AG04449 (cell line): ENCODE results near the gene NTN5.
A peak's percentile ranks its signal among the peaks of the same experiment; 100 is the strongest.

Experiments
- CTCF ChIA-PET: fragments of 350-600 bp; formaldehyde crosslinking; extraction: SDS; loops from one replicate; lab custom pipeline; 2021; ENCODE audit warnings: antibody characterized with exemption; lab: Yijun Ruan, JAX
- POLR2A ChIA-PET: fragments of 400-600, 350-600 bp; formaldehyde crosslinking; extraction: SDS; loops from one replicate; lab custom pipeline; 2020; ENCODE audit warnings: antibody characterized with exemption, inconsistent platforms; lab: Yijun Ruan, JAX
- DNase-seq: peaks from one replicate; pipeline ENCODE4 v3.0.0-alpha.2; 2010; ENCODE audit warnings: low read depth, low spot score
- H3K4me3 ChIP-seq: 2 replicates; pipeline ENCODE4 v1.5.1; 2011; ENCODE audit warnings: low read depth, mild to moderate bottlenecking, control low read depth, low read length
- CTCF ChIP-seq: IDR thresholded peaks from one replicate; pipeline ENCODE4 v1.5.1; 2011; ENCODE audit warnings: mild to moderate bottlenecking, moderate library complexity, low read length, control low read depth, inconsistent platforms; ENCODE audit not compliant: insufficient read depth; ENCODE audit errors: missing control alignments

NTN5 gene

GRCh38 chr19:48618916-48619691, 53.7 kb downstream of the NTN5 start, which contains the start of the genes RPL18 and SPHK2:
Gene RPL18 (minus strand): TSS chr19:48619178. CDS start chr19:48619143, 35 bp downstream.
Gene SPHK2 (plus strand): TSS chr19:48619506. CDS start chr19:48620515, 1,009 bp downstream.
- ChIA-PET POLR2A (interaction anchor here (0.5 to 3.0 kb wide), 17 partner anchors 9 to 1459 kb away, joined by 3 to 28 read pairs (median 4); partner anchors contain the start of genes DBP, EMP3 and TMEM143), CTCF (interaction anchor here (1.5 to 6.1 kb wide), 4 partner anchors 11 to 129 kb away, joined by 4 to 27 read pairs (median 13); no protein-coding TSS in a partner anchor)
- DNase-seq = peak; percentile 99
- H3K4me3 ChIP-seq = peak within 1 kb of the TSS; percentile 97
- TF ChIP-seq CTCF = no peak

- CTCF ChIA-PET = interaction anchor here (1.0 to 6.1 kb wide), 5 partner anchors 10 to 128 kb away, joined by 4 to 27 read pairs (median 4); no protein-coding TSS in a partner anchor
- POLR2A ChIA-PET = interaction anchor here (0.5 to 3.0 kb wide), 8 partner anchors 9 to 1458 kb away, joined by 3 to 28 read pairs (median 6); partner anchors contain the start of gene TMEM143
These were observed 54.4 kb downstream of the NTN5 start for GRCh38 chr19:48618278-48618915.

GRCh38 chr19:48617146-48617937, 55.5 kb downstream of the NTN5 start:
- peak overlapping the region; percentile 97 for H3K4me3 ChIP-seq
- TF ChIP-seq CTCF = no peak
- no peak for DNase-seq
- ChIA-PET CTCF (interaction anchor here (1.0 to 6.1 kb wide), 8 partner anchors 9 to 284 kb away, joined by 4 to 27 read pairs (median 5); no protein-coding TSS in a partner anchor), POLR2A (interaction anchor here (0.6 to 3.0 kb wide), 4 partner anchors 8 to 291 kb away, joined by 3 to 28 read pairs (median 8); no protein-coding TSS in a partner anchor)

More at GRCh38 chr19:48618278-48618915, 54.4 kb downstream of the NTN5 start:
- H3K4me3 ChIP-seq = peak overlapping the region; percentile 97
- no peak for DNase-seq
- TF ChIP-seq CTCF = no peak

DNA sequence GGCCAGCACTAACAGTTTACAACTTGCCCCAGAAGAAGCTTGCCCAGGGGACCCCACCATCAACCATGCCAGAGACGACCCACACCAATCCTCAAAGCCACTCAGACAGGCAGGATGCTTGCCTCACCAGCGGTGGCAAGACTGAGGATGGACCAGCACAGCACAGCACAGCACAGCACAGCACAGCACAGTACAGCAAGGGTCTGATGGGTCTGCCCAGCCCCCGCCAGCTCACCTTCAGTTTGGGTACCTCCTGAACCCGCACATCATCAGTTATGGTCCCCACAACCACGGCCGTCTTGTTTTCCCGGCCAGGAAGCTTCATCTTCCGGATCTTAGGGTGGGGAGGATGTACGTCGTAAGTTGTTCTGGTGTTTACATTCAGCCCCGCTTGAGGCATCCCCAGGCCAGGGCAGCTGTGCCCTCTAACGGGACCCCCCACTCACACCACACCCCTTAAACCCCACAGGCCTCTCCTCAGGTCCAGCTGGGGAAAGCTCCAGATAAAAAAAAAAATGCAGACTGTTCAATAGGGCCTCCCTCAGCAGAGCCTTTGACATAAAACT, 56.2 kb downstream of the NTN5 start:
- ChIA-PET POLR2A (interaction anchor here (0.6 to 3.0 kb wide), 3 partner anchors 8 to 16 kb away, joined by 3 to 28 read pairs (median 5); no protein-coding TSS in a partner anchor), CTCF (interaction anchor here (0.7 to 6.1 kb wide), 6 partner anchors 8 to 350 kb away, joined by 3 to 27 read pairs (median 6); no protein-coding TSS in a partner anchor)
- DNase-seq = no peak
- H3K4me3 ChIP-seq = peak overlapping the region; percentile 97
- TF ChIP-seq CTCF = no peak

DNA sequence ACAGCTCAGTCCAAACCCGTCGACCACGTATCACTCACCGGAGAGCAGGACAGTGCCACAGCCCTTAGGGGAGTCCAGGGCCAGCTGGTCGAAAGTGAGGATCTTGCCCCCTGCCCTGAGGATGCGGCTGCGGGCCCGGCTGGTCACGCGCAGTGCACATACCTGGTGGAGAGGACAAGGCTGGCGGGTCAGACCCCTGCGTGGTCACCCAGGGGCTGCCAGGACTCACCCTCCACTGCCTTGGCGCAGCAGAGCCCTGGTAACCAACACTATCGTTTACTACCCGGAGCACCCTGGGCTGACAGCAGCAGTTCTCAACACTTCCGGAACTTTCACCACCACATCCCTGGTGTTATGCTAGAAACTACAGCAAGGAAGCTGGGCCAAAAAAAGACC, 56.8 kb downstream of the NTN5 start:
- TF ChIP-seq CTCF = no peak
- H3K4me3 ChIP-seq = no peak overlapping the region
- DNase-seq = no peak
- ChIA-PET CTCF (interaction anchor here (0.7 to 6.1 kb wide), 7 partner anchors 8 to 349 kb away, joined by 3 to 27 read pairs (median 5); no protein-coding TSS in a partner anchor), POLR2A (interaction anchor here (0.6 to 1.2 kb wide), 3 partner anchors 15 to 127 kb away, joined by 3 to 5 read pairs (median 3); no protein-coding TSS in a partner anchor)
